DMS 273 (cell line): ENCODE results near the gene SAMD9.
A peak's percentile ranks its signal among the peaks of the same experiment; 100 is the strongest.
"Not testable (repeated sequence)": the region's sequence is repeated elsewhere in the genome, so short reads cannot be mapped to it uniquely, and the experiment has no call there.

Experiments used
- DNase-seq: peaks from one replicate; lab custom pipeline; 2025; ENCODE audit not compliant: unreplicated experiment; lab: John Stamatoyannopoulos, UW

The SAMD9 gene

DNA sequence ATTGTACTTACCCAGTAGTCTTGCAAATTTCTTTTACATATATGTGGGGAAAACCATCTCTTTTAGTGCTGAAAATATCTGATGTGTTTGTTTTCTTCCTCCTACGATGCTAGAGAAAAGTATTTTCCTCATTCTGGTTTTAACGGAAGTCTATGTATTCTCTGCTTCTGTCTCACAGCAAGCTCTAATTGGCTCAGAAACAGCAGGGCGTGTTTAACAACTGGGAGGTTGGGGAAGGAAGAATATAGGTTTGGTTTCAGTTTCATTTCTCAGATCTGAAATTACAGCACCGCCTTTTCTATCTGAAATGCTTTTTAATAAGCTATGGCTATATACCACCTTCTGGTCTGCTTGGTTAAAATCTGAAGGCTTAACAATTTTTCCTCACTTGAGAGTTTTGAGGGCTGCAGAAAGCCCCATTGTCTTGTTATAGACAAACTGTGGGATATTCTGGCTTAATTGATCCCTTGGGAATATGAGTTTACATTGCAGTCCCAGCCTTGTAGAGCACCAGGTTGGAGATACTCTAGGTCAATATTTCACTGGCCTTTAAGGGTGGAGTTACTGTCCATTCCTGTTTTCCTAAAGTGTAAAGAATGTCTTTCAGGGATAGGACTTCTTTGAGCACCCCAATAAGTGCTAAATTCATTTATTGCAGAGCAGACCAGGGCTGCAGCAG is at the start of gene SAMD9:
TSS of gene SAMD9 (minus strand) at position 128 of the 679 bp plus-strand sequence. CDS start 11,882 bp downstream, outside the sequence.
- DNase-seq: peak; percentile 95

DNA sequence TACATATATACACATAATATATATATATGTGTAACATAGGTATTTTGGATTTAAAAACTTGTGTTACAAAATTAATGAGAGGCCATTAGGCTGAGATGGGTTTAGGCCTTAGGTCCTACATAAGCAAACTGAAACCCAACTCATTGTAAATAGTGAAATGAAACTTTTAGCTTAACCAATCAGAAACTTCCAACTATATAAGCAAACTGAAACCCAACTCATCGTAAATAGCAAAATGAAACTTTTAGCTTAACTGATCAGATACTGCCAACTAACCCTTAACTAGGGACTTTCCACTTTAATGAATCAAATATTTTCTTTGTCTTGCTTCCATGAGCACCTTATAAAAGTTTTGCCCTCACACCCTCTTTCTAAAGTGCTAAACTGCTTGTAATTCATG is 47.7 kb upstream of the SAMD9 start:
- DNase-seq: no peak

DNA sequence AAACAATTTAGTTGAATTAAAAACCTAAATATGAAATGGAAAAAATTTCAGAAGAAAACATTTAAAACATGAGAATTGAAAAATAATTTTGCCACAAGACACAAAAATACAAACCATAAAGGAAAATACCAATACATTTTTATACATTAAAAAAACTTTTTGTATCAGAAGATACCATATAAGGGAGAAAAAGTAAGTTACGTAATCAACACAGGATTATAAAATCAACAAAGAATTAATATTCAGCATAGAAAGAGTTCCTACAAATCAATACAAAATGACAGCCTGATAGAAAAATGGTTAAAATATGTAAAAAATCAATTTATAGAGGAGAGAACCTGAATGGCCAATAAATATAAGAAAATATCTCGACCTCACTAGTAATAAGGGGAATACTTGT is 47.0 kb upstream of the SAMD9 start:
- no peak for DNase-seq

- no peak for DNase-seq
Observed at GRCh38 chr7:93161181-93161762, 43.5 kb upstream of the SAMD9 start.

DNA sequence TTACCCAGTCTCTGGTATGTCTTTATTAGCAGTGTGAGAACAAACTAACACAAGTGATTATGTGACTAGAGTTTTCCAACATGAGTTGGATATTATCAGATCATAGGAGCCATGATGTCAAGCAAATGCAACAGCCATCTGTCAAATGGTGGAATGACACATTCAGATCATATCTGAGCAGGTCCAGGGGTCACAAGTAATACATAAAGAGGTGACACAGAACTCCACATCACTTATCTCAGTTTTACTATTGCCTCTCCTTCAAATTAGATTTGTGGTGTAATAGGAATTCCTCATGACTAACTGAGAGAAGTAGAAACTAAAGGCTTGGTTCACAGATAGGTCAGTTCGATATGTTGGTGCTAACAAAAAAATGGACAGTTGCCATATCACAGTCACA is 42.6 kb upstream of the SAMD9 start:
- DNase-seq: no peak

GRCh38 chr7:93159490-93159889 is 41.7 kb upstream of the SAMD9 start:
- DNase-seq: no peak

DNA sequence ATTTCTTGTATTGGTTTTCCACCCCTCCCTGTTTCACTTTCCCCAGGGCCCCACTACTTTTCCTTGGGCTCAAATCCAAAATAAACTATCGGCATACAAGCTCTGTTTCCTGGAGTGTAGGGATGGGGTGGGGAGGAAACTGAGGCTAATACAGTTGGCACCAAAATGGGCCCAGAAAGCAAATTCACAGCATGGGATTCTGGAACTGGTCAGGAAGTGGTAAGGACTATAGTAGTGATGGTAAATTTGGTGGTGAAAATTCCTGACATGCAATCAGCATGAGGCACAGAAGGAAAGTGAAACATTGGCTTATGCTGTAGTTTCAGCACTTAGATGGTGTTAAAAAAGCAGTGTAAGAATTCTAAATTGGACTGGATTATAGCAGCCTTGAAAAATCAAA is 39.1 kb upstream of the SAMD9 start:
- no peak for DNase-seq

DNA sequence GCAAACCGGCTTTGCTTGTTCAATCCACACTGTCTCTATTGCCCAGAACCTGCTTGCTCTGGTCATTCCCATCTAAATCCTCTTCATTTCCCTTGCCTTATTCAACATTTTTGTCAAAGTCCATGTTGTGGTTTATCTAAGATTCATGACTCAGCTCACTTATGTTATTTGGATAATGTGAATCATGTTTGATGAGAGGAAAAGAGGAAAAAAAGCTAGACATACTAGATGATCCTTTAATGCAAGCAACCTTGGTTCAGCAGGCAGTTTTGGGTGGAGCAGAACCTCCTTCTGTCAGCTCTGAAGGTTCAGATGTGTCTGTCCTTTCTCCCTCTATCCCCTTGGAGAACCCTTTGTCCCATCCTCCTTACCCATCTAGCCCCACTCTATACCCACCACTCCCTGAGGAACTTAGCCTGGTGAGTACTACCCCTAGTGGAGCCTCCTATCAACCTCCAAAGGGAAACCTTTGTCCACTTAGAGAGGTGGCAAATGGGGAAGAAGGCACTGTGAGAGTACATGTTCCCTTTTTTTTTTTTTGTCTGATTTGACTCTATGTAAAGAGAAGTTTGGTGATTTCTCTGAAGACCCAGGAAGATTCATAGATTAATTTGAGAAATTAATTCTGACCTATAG is 32.5 kb upstream of the SAMD9 start:
- no peak for DNase-seq

GRCh38 chr7:93148727-93149126 is 30.9 kb upstream of the SAMD9 start:
- no peak for DNase-seq

- DNase-seq: peak; percentile 15
Observed at GRCh38 chr7:93148144-93148543, 30.4 kb upstream of the SAMD9 start, which contains the start of gene SAMD9L. TSS of gene SAMD9L (minus strand) at chr7:93148385. CDS start at chr7:93135971, 12,414 bp downstream.

GRCh38 chr7:93147363-93147762 is 29.6 kb upstream of the SAMD9 start:
- DNase-seq: peak; percentile 73

DNA sequence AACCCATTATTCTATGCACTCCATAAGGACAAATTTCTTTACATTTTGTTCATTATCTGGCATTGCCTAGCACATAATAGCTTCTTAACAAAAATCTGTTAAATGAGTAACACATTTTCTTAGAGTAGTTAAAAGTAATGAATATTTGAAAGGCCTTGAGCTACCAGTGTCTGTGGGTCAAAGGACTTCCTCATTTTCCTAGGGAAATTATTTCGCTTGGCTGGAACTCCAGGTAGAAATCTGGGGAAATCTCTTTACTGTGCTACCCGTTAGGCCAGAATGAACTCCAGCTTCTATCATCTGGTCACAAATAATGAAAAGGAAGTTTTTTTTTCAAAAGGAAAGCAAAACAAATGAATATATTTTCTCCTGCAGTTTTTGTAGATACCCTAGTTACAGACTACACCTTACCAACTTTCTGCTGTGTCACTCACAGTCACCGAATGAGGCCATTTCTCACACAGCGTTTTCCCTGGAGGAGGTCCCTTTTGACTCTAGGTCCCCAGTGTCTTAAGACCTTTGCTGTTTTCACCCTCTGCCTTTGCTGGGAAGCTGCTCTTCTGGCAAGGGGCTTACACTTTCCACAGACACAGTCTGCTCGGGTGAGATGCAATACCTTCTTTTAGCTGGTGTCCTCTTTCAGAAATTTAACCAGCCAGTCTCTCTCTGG is 28.8 kb upstream of the SAMD9 start:
- peak; percentile 22 for DNase-seq

- DNase-seq: no peak
Observed at GRCh38 chr7:93146036-93146435, 28.3 kb upstream of the SAMD9 start.

GRCh38 chr7:93145354-93145753 is 27.6 kb upstream of the SAMD9 start:
- no peak for DNase-seq

GRCh38 chr7:93142127-93142526 is 24.3 kb upstream of the SAMD9 start:
- no peak for DNase-seq

GRCh38 chr7:93140582-93141191 is 22.9 kb upstream of the SAMD9 start:
- DNase-seq: no peak

DNA sequence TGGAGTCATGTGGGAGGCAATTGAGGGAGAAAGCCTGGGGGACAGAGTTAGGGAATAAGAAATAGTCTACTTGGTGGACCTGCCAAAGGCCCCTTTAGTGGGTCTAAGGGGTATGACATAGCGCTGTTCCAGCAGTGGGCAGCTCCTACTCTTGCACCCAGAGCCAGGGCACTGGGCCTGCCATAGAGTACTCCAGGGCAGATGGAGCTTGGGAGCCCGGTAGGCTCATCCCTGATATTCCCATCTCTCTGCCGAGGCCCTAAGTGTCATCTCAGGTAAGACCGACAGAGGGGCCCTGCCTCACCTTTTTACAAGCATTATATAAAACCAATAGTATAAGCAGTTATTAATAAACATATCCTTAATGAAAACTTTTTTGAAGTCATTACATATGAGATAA is 20.8 kb upstream of the SAMD9 start:
- DNase-seq: no peak

DNA sequence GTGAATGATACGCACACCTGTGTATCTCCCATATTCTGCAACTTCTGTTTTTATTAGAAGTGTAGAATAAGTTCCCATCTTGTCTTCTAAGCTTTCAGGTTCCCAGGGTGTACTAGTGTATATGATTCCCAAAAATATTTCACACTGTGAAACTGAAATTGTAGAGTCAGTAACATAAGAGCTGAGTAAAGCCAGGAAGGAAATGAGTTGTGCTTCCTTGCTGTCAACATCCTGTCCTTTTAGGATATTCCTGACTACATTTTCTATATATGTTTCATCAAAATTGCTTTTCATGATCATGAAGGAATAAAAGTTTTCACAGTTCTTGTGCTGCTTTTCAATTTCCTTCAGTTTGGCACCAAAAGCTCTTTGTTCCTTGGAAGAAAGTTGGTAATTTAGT is 15.2 kb upstream of the SAMD9 start:
- DNase-seq: no peak

DNA sequence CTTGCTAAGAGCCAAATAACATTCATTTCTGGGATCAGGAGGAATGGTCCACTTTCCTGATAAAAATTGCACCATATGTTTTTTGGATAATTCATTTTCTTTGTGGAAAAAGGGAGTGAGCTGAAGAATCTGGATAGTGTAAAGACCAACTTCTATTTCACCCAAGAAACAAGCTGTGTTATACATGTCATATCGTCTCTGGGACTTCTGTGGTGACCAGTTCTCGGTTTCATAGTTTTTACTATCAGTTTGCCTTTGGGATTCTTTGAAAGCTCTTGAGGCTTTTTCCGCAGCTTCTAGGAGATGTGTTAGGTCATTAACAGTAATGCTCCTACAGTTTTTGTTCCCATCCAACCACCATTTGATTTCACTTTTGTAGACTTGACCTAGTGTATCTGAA is 14.4 kb upstream of the SAMD9 start:
- DNase-seq: no peak

DNA sequence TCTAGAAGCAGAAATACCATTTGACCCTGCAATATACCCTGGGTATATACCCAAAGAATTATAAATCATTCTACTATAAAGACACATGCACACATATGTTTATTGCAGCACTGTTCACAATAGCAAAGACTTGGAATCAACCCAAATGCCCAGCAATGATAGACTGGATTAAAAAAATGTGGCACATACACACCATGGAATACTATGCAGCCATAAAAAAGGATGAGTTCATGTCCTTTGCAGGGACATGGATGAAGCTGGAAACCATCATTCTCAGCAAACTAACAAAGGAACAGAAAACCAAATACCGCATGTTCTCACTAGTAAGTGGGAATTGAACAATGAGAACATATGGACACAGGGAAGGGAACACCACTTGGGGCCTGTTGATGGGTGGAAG is 9.2 kb upstream of the SAMD9 start:
- DNase-seq: not testable (repeated sequence)

- not testable (repeated sequence) for DNase-seq
Observed at GRCh38 chr7:93123532-93123931, 5.8 kb upstream of the SAMD9 start.
